IPS DF 4.7 (cell line): ENCODE data around the gene SMPD3.

Experiments used
- DNase-seq: peaks from one replicate; pipeline ENCODE4 v3.0.0-alpha.2; 2013; ENCODE audit warnings: low spot score; ENCODE audit errors: extremely low read depth

SMPD3 gene

GRCh38 chr16:68434624-68435210 lies 13.6 kb downstream of the SMPD3 start:
- DNase-seq: no peak

GRCh38 chr16:68433316-68433715 lies 15.0 kb downstream of the SMPD3 start:
- DNase-seq: no peak

GRCh38 chr16:68432701-68433100 lies 15.6 kb downstream of the SMPD3 start:
- no peak for DNase-seq

- DNase-seq: no peak
These were observed 19.0 kb downstream of the SMPD3 start for GRCh38 chr16:68429076-68429854.

GRCh38 chr16:68427649-68428303 lies 20.5 kb downstream of the SMPD3 start:
- no peak for DNase-seq

GRCh38 chr16:68426347-68426652 lies 22.0 kb downstream of the SMPD3 start:
- no peak for DNase-seq

GRCh38 chr16:68425498-68426346 lies 22.6 kb downstream of the SMPD3 start:
- no peak for DNase-seq

- DNase-seq: no peak
These were observed 24.5 kb downstream of the SMPD3 start for GRCh38 chr16:68423771-68424170.

GRCh38 chr16:68422396-68422960 lies 25.8 kb downstream of the SMPD3 start:
- DNase-seq: no peak

- DNase-seq: no peak
These were observed 27.2 kb downstream of the SMPD3 start for GRCh38 chr16:68421076-68421475.

- DNase-seq: no peak
These were observed 27.9 kb downstream of the SMPD3 start for GRCh38 chr16:68420366-68420942.

- DNase-seq: no peak
These were observed 30.5 kb downstream of the SMPD3 start for GRCh38 chr16:68417711-68418301.

GRCh38 chr16:68416057-68417046 lies 32.0 kb downstream of the SMPD3 start:
- no peak for DNase-seq

GRCh38 chr16:68414581-68414980 lies 33.7 kb downstream of the SMPD3 start:
- no peak for DNase-seq

GRCh38 chr16:68412061-68412460 lies 36.2 kb downstream of the SMPD3 start:
- DNase-seq: no peak

- DNase-seq: no peak
These were observed 37.2 kb downstream of the SMPD3 start for GRCh38 chr16:68411086-68411485.

GRCh38 chr16:68408967-68409366 lies 39.3 kb downstream of the SMPD3 start:
- DNase-seq: no peak

- DNase-seq: no peak
These were observed 39.9 kb downstream of the SMPD3 start for GRCh38 chr16:68408428-68408827.

- DNase-seq: no peak
These were observed 41.7 kb downstream of the SMPD3 start for GRCh38 chr16:68406458-68407152.
